Thoracic aorta (tissue), 2 donors: Measurements from ENCODE around the gene CBLN4. TPM values are rescaled to one million over a fixed set of nuclear protein-coding genes. Genes with fewer than 3 reads are reported as not detected.

Source experiments
- ATAC-seq: fragments of 150-250 bp; one replicate; pipeline ENCODE4 v1.8.0; 2017; ENCODE audit warnings: low read depth; ENCODE audit not compliant: insufficient number of reproducible peaks, low FRiP score
- DNase-seq: peaks from one replicate; pipeline ENCODE4 v3.0.0-alpha.2; 2020; ENCODE audit warnings: low spot score
- H3K27ac ChIP-seq, 2 donors: fragments of 200-600 bp; sonication (generic); 1 replicate in 1 of 2; 2 replicates in 1 of 2; pipeline ENCODE4 v1.5.1; 2016; ENCODE audit warnings: mild to moderate bottlenecking in 2 of 2, moderate library complexity in 2 of 2
- H3K27me3 ChIP-seq: fragments of 200-600 bp; sonication (generic); replicated peaks from 2 replicates; pipeline ENCODE4 v1.6.0; 2016; ENCODE audit warnings: mild to moderate bottlenecking; ENCODE audit not compliant: insufficient read depth
- H3K36me3 ChIP-seq: fragments of 200-600 bp; sonication (generic); one replicate; pipeline ENCODE4 v1.5.1; 2016
- H3K4me1 ChIP-seq, 2 donors: fragments of 200-600 bp; sonication (generic); 1 replicate in 1 of 2; 2 replicates in 1 of 2; pipeline versions ENCODE4 v1.5.1 to v1.6.0; 2016; ENCODE audit warnings: low read depth in 2 of 2, mild to moderate bottlenecking in 1 of 2; ENCODE audit not compliant: control insufficient read depth in 1 of 2
- H3K4me3 ChIP-seq: fragments of 200-600 bp; sonication (generic); 2 replicates; pipeline ENCODE4 v1.5.1; 2016; ENCODE audit warnings: mild to moderate bottlenecking
- H3K9me3 ChIP-seq: fragments of 200-600 bp; sonication (generic); 2 replicates; pipeline ENCODE4 v1.5.1; 2016
- CTCF ChIP-seq: fragments of 200-600 bp; sonication (generic); IDR thresholded peaks from one replicate; pipeline ENCODE4 v1.5.1; 2019; ENCODE audit warnings: antibody characterized with exemption
- total RNA-seq, 2 donors: library from RNA; depleted of rRNA; stranded (reverse); fragments of >200 nt; gene quantifications; one replicate each; pipeline versions ENCODE4 v1.1.0 to v1.2.3, GENCODE V29; 2016

CBLN4 gene
- total RNA-seq, 2 donors from 2014 or later = not detected

GRCh38 chr20:55947701-55948100, 57.6 kb downstream of the CBLN4 start:
- Histone ChIP-seq H3K4me1 (peaks cover 0 to 2% of the 10 kb centered on the region in 2 donors), H3K4me3 (no peak overlapping the region), H3K27ac (no peak overlapping the region), H3K27me3 (no peaks in the 10 kb centered on the region), H3K36me3 (no peaks in the 10 kb centered on the region), H3K9me3 (no peaks in the 10 kb centered on the region)
- DNase-seq (no peak), ATAC-seq (no peak)
- TF ChIP-seq CTCF = no peak

Other genes starting within 250 kb of the CBLN4 start
- not detected for gene MC3R, start 243.2 kb upstream of the CBLN4 start, total RNA-seq